ENCODE data around the gene CDCA4.

The CDCA4 gene

DNA sequence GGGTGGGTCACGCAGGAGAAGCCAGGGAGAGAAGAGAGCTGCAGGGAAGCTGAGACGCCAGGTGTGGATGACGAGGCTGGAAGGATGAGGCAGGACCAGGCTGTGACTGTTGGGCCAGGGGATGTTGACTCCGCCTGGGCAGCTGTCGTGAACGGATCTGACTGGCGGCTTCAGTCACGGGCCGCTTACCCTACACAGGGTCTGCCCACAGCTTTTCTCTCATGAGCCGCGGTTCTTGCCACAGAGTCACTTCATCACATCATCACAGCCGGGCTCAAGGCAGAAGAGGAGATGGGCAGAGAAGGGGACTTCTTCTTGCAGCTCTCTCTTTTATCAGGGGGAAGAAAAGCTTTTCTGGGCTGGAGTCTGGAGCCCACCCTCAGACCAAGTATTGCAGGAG is 27.6 kb downstream of the CDCA4 start:
- H2AFZ ChIP-seq (ENCODE audit: low read depth, low read length), result no peak overlapping the region
- H3K9ac ChIP-seq (ENCODE audit: low read length), result no peak overlapping the region
- no peaks in the 10 kb centered on the region for H3K79me2 ChIP-seq (ENCODE audit: low read length)
- no peak overlapping the region for H3K4me3 ChIP-seq (ENCODE audit: low read length)
- no peak for TF ChIP-seq EZH2phosphoT487 (IDR thresholded peaks at IDR 0.05; ENCODE audit: low read depth)
- no peak for TF ChIP-seq CTCF (IDR thresholded peaks at IDR 0.05; ENCODE audit: low read depth, low read length)
- no peak overlapping the region for H3K27ac ChIP-seq (ENCODE audit: low read length)
- H3K4me2 ChIP-seq (ENCODE audit: low read length), result no peak overlapping the region
- H3K4me1 ChIP-seq (ENCODE audit: low read length), result no peaks in the 10 kb centered on the region
- no peaks in the 10 kb centered on the region for H3K27me3 ChIP-seq (ENCODE audit: low read depth, low read length)
- H3K36me3 ChIP-seq (replicated peaks; ENCODE audit: low read depth, low read length), result no peaks in the 10 kb centered on the region
- no peaks in the 10 kb centered on the region for H3K9me3 ChIP-seq (ENCODE audit: insufficient read depth, low read length)
- no peaks in the 10 kb centered on the region for H4K20me1 ChIP-seq (ENCODE audit: insufficient read depth, low read length)

GRCh38 chr14:104992501-104992900 is 28.4 kb downstream of the CDCA4 start:
- Histone ChIP-seq H3K36me3 (replicated peaks; ENCODE audit: low read depth, low read length) (no peaks in the 10 kb centered on the region), H4K20me1 (ENCODE audit: insufficient read depth, low read length) (no peaks in the 10 kb centered on the region), H3K4me2 (ENCODE audit: low read length) (no peak overlapping the region), H3K9me3 (ENCODE audit: insufficient read depth, low read length) (no peaks in the 10 kb centered on the region), H3K27me3 (ENCODE audit: low read depth, low read length) (no peaks in the 10 kb centered on the region), H3K9ac (ENCODE audit: low read length) (no peak overlapping the region), H2AFZ (ENCODE audit: low read depth, low read length) (no peak overlapping the region), H3K79me2 (ENCODE audit: low read length) (no peaks in the 10 kb centered on the region), H3K27ac (ENCODE audit: low read length) (no peak overlapping the region), H3K4me1 (ENCODE audit: low read length) (no peaks in the 10 kb centered on the region), H3K4me3 (ENCODE audit: low read length) (no peak overlapping the region)
- TF ChIP-seq CTCF (IDR thresholded peaks at IDR 0.05; ENCODE audit: low read depth, low read length), result no peak
- TF ChIP-seq EZH2phosphoT487 (IDR thresholded peaks at IDR 0.05; ENCODE audit: low read depth), result no peak

GRCh38 chr14:104991896-104992230 is 29.0 kb downstream of the CDCA4 start:
- Histone ChIP-seq H3K9ac (ENCODE audit: low read length) (no peak overlapping the region), H4K20me1 (ENCODE audit: insufficient read depth, low read length) (no peaks in the 10 kb centered on the region), H3K79me2 (ENCODE audit: low read length) (no peaks in the 10 kb centered on the region), H2AFZ (ENCODE audit: low read depth, low read length) (no peak overlapping the region), H3K27ac (ENCODE audit: low read length) (no peak overlapping the region), H3K36me3 (replicated peaks; ENCODE audit: low read depth, low read length) (no peaks in the 10 kb centered on the region), H3K4me3 (ENCODE audit: low read length) (no peak overlapping the region), H3K4me1 (ENCODE audit: low read length) (no peaks in the 10 kb centered on the region), H3K4me2 (ENCODE audit: low read length) (no peak overlapping the region), H3K27me3 (ENCODE audit: low read depth, low read length) (no peaks in the 10 kb centered on the region), H3K9me3 (ENCODE audit: insufficient read depth, low read length) (no peaks in the 10 kb centered on the region)
- TF ChIP-seq CTCF (IDR thresholded peaks at IDR 0.05; ENCODE audit: low read depth, low read length) (no peak), EZH2phosphoT487 (IDR thresholded peaks at IDR 0.05; ENCODE audit: low read depth) (no peak)

DNA sequence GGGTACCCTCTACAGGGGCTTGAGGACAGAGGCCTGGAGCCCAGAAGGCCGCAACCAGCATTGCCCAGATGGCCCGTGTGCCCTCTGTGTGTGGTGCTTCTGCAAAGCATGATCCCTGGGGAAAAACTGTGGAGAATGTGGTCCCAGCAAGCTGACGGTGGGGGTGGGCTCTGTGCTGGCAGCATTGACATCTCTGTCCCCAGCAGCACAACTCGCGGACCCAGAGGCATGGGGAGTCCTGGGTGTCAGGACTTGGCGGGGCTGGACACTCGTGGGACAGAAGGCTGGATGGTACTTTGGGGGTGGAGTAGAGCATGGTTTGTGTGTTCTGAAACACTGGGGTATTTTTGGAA is 31.0 kb downstream of the CDCA4 start:
- Histone ChIP-seq H3K4me3 (ENCODE audit: low read length) (no peak overlapping the region), H3K27me3 (ENCODE audit: low read depth, low read length) (no peaks in the 10 kb centered on the region), H3K4me2 (ENCODE audit: low read length) (no peak overlapping the region), H3K79me2 (ENCODE audit: low read length) (no peaks in the 10 kb centered on the region), H3K36me3 (replicated peaks; ENCODE audit: low read depth, low read length) (no peaks in the 10 kb centered on the region), H2AFZ (ENCODE audit: low read depth, low read length) (no peak overlapping the region), H3K4me1 (ENCODE audit: low read length) (no peaks in the 10 kb centered on the region), H3K9ac (ENCODE audit: low read length) (no peak overlapping the region), H4K20me1 (ENCODE audit: insufficient read depth, low read length) (no peaks in the 10 kb centered on the region), H3K9me3 (ENCODE audit: insufficient read depth, low read length) (no peaks in the 10 kb centered on the region), H3K27ac (ENCODE audit: low read length) (no peak overlapping the region)
- TF ChIP-seq EZH2phosphoT487 (IDR thresholded peaks at IDR 0.05; ENCODE audit: low read depth), result no peak
- no peak for TF ChIP-seq CTCF (IDR thresholded peaks at IDR 0.05; ENCODE audit: low read depth, low read length)

All from OCI-LY3 (cell line).